HCEC 1CT (cell line): Measurements from ENCODE around the gene PPP4R3A.
"Not testable (repeated sequence)": the region's sequence is repeated elsewhere in the genome, so short reads cannot be mapped to it uniquely, and the experiment has no call there.

Experiments
- DNase-seq: peaks from one replicate; pipeline ENCODE4 v3.0.0-alpha.2; 2017

Gene PPP4R3A

GRCh38 chr14:91428931-91429330 lies 81.2 kb downstream of the PPP4R3A start:
- not testable (repeated sequence) for DNase-seq

GRCh38 chr14:91425531-91425944 lies 84.6 kb downstream of the PPP4R3A start:
- not testable (repeated sequence) for DNase-seq

DNA sequence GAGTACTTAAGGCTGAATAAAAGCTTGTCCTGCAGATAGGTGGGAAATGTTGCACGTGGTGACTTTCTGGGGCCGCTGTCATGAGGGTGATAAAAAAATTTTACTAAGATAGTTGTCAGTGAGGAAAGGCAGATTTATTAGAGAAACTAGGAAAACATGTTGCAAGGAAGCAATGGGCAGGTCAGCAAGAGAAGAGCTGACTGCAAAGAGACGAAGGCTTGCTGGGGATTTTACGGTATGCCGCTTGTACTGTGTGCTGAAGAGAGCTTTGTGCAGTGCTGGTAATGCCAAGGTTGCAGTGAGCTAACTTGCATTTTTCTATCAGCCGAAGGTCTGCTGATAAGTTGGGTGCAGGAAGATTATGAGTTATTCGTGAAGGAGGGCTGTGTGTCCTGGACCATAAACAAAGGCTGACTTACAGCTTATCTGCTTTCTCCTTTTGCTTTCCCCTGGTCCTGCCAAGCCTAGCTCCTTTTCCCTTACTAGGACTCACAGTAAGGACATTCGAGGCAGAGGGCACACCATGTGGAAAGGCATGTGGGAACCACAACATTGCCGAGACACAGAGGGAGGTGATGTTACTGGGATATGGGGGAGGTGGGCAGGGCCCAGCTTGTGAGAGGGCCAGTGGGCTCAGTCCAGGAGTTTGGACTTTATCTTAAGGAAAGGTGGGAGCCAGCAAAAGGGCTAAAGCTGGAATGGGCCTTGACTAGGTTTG lies 85.1 kb downstream of the PPP4R3A start:
- DNase-seq: no peak

DNA sequence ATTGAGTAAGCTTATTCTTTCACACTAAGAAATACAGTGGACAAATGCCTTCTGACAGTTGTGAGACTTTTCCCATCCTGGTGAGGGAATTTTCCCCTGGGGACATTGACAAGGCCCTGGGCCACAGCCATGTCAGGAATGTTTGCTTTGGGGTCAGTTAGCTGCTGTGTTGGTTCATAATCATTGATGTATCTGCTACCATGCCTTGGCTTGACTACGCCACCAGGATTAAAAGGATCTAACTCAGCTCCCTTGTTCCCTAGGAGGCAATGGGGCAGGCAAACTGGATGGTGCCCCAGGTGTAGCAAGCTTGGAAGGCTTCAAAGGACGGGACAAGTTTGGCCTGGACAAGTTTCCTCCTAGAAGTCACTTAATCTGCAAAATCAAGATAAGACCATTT lies 89.4 kb downstream of the PPP4R3A start:
- DNase-seq: no peak

- DNase-seq: no peak
Observed at GRCh38 chr14:91419451-91419850, 90.7 kb downstream of the PPP4R3A start.

GRCh38 chr14:91419044-91419397 lies 91.1 kb downstream of the PPP4R3A start:
- DNase-seq: no peak

- no peak for DNase-seq
Observed at GRCh38 chr14:91418387-91419043, 91.6 kb downstream of the PPP4R3A start.

GRCh38 chr14:91417983-91418386 lies 92.1 kb downstream of the PPP4R3A start:
- no peak for DNase-seq

DNA sequence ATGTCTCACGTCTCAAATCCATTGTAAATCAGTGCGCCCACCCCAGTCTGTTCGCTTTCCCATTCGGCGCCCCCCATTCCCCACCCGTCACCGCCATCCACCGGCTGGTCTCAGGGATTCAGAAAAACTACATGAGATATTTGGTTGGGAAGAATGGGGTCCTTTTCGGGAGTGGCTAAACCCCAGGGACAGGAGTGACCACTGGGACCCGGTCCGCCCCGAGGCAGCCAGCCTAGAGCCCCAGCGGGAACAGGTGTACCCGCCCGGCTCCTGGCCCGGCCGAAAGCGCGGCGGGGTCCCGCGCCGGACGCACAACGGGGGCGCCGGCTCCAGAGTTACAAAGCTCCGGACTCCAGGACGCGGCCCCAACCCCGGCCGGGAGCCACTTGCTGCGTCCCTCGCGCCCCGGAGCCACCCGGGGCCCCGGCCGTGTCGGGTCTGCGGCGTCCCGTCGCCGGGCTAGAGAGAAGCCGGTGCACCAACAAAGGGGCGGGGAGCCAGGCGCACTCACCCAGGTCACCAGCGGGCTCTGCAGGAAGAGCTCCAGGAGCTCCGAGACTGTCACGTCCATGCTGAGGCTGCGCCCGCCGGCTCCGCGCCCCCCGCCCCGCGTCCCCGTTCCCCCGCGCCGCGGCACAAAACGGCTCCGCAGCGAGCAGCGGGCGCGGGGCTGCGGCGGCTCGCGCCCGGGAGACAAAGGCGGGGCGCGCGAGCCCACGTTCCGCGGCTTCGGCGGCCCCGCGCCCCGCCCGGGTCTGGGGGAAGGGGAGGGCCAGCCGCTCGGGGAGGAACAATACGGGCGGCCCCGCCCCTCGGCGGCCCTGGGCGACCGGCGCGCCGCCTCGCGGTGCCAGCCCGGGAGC lies 92.8 kb downstream of the PPP4R3A start, which contains the start of gene CCDC88C:
Gene CCDC88C (minus strand): TSS at position 701 of the 863 bp plus-strand sequence. CDS start 130 bp downstream, at position 571.
- DNase-seq: no peak

- DNase-seq: no peak
Observed at GRCh38 chr14:91416744-91417119, 93.4 kb downstream of the PPP4R3A start.

DNA sequence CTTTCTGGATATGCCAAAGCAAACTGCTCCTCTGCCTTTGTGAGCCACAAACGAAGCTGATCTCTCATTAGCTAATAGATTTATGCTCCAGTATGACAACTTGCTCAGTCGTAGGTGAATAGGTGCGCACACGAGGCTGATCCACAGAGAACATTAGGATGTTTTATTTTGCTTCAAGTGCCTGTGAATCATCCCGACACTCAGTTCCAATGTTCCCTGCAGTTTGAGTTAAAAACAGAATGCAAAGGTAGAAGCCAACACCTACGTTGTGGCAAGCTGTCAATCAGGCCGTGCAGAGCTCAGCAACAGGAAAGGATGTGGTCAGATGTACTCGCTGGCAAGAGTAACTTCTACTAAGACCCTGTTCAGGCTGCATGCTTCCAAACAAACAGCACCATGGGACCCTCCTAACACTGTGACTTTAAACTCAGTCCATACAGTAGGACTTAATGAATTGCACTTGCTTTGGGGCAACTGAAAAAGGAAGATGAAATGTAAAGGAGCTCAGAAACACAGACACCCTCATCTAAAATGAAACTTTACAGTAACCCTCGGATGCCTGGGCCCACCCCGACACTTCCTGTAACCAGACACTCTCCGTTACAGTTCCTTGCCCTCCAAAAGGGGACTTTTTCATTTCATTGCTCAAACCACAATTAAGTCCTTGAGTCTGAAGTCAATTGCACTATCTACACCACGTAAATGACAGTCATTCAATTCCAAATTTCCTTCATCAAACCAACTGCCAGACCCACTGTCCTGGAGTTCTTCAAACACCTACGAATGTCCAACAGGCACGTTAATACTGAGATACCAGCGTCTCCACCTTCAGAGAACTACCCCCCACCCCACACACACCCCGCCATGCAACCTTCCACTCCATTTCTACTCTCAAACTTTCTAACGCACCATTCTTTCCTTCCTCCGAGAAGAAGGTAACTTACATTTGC lies 94.0 kb downstream of the PPP4R3A start:
- no peak for DNase-seq

GRCh38 chr14:91414475-91414833 lies 95.7 kb downstream of the PPP4R3A start:
- no peak for DNase-seq

DNA sequence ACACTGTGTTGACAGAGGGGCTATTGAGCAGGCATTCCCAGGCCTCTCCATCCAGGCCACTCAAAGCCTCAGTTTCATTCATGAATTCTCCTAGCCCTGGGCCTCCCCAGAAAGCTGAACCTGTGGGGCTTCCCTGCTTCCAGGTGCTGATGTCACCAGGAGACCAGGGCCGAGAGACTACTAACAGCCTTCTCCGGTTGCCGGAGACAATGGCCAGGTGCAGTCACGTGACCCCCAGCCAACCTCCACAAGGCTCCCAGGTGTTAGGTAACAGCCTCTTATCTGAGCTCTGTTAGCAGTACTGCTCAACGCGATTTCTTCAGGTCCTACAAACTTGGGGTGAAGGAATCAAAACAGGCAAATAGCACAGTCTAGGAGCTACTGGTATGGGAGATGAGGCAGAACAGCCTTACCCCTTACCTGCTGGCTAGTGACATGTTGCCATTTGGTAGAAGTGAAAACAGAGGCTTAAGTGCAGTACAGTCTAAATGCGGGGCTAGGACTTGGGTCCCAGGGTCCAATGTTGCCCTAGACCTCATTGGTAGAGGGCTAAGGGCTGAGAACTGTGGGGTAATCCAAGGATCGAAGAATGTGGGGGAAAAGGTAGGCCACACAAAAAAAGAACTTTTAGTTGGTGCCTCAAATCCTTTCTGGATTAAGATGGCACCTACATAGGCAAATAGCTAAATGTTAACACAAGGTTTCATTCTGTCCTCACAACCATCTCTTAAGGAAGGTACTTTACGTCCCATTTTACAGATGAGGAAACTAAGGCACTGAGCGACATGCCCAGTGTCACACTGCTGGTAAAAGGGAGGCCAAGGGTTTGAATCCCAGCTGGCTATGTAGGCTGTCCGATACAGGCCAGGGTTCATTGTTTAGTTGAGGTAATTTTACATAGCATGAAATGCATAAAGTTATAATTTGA lies 96.3 kb downstream of the PPP4R3A start:
- no peak for DNase-seq

DNA sequence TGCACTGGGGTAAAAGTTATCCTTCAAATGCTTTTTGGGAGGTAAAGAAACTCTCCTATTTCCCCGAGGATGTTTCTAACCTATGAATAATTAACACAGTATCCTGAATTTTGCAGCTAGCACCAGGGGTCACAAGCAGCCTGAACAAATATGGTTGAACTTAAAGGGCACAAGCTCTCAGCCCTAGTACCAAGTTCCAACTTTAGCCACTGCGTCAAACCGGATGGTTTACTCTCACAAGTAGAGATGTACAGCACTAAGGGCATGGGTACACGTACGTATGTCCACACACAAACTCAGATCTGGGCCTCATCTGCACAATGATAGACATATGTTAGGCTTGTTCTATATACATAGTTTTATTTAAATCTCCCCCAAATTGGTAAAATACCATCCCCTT lies 97.2 kb downstream of the PPP4R3A start:
- DNase-seq: no peak

GRCh38 chr14:91410771-91411536 lies 99.2 kb downstream of the PPP4R3A start:
- DNase-seq: no peak

- no peak for DNase-seq
Observed at GRCh38 chr14:91409928-91410718, 100.0 kb downstream of the PPP4R3A start.

DNA sequence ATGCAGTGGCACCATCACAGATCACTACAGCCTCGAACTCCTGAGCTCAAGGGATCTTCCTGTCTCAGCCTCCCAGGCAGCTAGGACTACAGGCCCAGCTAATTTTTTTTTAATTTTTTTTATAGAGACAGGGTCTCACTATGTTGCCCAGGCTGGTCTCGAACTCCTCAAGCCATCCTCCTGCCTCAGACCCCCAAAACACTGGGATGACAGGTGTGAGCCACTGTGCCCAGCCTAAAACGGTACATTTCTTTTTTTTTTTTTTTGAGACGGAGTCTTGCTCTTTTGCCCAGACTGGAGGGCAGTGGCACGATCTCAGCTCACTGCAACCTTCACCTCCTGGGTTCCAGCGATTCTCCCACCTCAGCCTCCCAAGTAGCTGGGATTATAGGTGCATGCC lies 100.9 kb downstream of the PPP4R3A start:
- not testable (repeated sequence) for DNase-seq
